Glutamatergic neuron (in vitro differentiated cells): ENCODE data around the gene ZNF488. TPM values are rescaled to one million over a fixed set of nuclear protein-coding genes. Genes with fewer than 3 reads are reported as not detected.

Experiments used
- DNase-seq: peaks from one replicate; pipeline ENCODE4 v3.0.0; 2022
- H3K27ac Mint-ChIP-seq: one replicate; pipeline ENCODE4 v1.8.0; 2020; ENCODE audit warnings: mild to moderate bottlenecking, mixed read lengths, inconsistent platforms; ENCODE audit not compliant: unreplicated experiment
- H3K27me3 Mint-ChIP-seq: one replicate; pipeline ENCODE4 v1.8.0; 2020; ENCODE audit warnings: mild to moderate bottlenecking, moderate library complexity, mixed read lengths, inconsistent platforms; ENCODE audit not compliant: unreplicated experiment
- H3K36me3 Mint-ChIP-seq: one replicate; pipeline ENCODE4 v1.8.0; 2020; ENCODE audit warnings: mild to moderate bottlenecking, mixed read lengths, inconsistent platforms; ENCODE audit not compliant: unreplicated experiment
- H3K4me1 Mint-ChIP-seq: one replicate; pipeline ENCODE4 v1.8.0; 2020; ENCODE audit warnings: mild to moderate bottlenecking, low read depth, mixed read lengths, inconsistent platforms; ENCODE audit not compliant: unreplicated experiment
- H3K4me3 Mint-ChIP-seq: one replicate; pipeline ENCODE4 v1.8.0; 2020; ENCODE audit warnings: mild to moderate bottlenecking, mixed read lengths, inconsistent platforms; ENCODE audit not compliant: unreplicated experiment
- H3K9me3 Mint-ChIP-seq: one replicate; pipeline ENCODE4 v1.8.0; 2020; ENCODE audit warnings: mild to moderate bottlenecking, moderate library complexity, mixed read lengths, inconsistent platforms; ENCODE audit not compliant: unreplicated experiment
- CTCF ChIP-seq: fragments of 200-600 bp; sonication (generic); IDR thresholded peaks from one replicate; pipeline ENCODE4 v1.5.0; 2021; ENCODE audit not compliant: partially characterized antibody, unreplicated experiment
- total RNA-seq: library from RNA; stranded (reverse); fragmentation: NEBNext Ultra II Directional; extraction: Animal tissue kit (Norgen Biotek cat#: 25700); gene quantifications from one replicate; pipeline ENCODE4 v1.2.1, GENCODE V29; 2021; ENCODE audit not compliant: unreplicated experiment

The ZNF488 gene
- total RNA-seq, 1 donor from 2014 or later: 3.3 TPM

GRCh38 chr10:47372726-47373125 lies 11.4 kb downstream of the ZNF488 start:
- DNase-seq: no peak
- H3K4me1 Mint-ChIP-seq: peaks cover 24% of the 10 kb centered on the region
- TF ChIP-seq CTCF: no peak
- no peak overlapping the region for H3K27ac Mint-ChIP-seq
- no peak overlapping the region for H3K4me3 Mint-ChIP-seq
- peaks cover 11% of the 10 kb centered on the region for H3K9me3 Mint-ChIP-seq
- peaks cover 11% of the 10 kb centered on the region for H3K27me3 Mint-ChIP-seq
- no peaks in the 10 kb centered on the region for H3K36me3 Mint-ChIP-seq

- Mint-ChIP-seq H3K36me3 (no peaks in the 10 kb centered on the region), H3K4me3 (no peak overlapping the region), H3K4me1 (peaks cover 15% of the 10 kb centered on the region), H3K9me3 (peaks cover 6% of the 10 kb centered on the region), H3K27ac (no peak overlapping the region), H3K27me3 (peaks cover 6% of the 10 kb centered on the region)
- no peak for TF ChIP-seq CTCF
- DNase-seq: no peak
Observed at GRCh38 chr10:47371629-47372485, 12.2 kb downstream of the ZNF488 start.

GRCh38 chr10:47370878-47371277 lies 13.2 kb downstream of the ZNF488 start:
- H3K27me3 Mint-ChIP-seq: peaks cover 6% of the 10 kb centered on the region

GRCh38 chr10:47370015-47370767 lies 13.9 kb downstream of the ZNF488 start:
- no peak for DNase-seq
- no peak for TF ChIP-seq CTCF
- H3K4me3 Mint-ChIP-seq: no peak overlapping the region
- peak overlapping the region; percentile 4 for H3K27ac Mint-ChIP-seq
- no peaks in the 10 kb centered on the region for H3K36me3 Mint-ChIP-seq
- peaks cover 6% of the 10 kb centered on the region for H3K4me1 Mint-ChIP-seq
- H3K9me3 Mint-ChIP-seq: peaks cover 4% of the 10 kb centered on the region
- H3K27me3 Mint-ChIP-seq: peaks cover 6% of the 10 kb centered on the region

More at GRCh38 chr10:47370878-47371277, 13.2 kb downstream of the ZNF488 start:
- no peaks in the 10 kb centered on the region for H3K36me3 Mint-ChIP-seq
- peaks cover 8% of the 10 kb centered on the region for H3K4me1 Mint-ChIP-seq
- no peak for TF ChIP-seq CTCF
- H3K9me3 Mint-ChIP-seq: peaks cover 4% of the 10 kb centered on the region
- H3K4me3 Mint-ChIP-seq: no peak overlapping the region
- H3K27ac Mint-ChIP-seq: no peak overlapping the region
- DNase-seq: no peak
